GM19468 (cell line): Measurements from ENCODE around the gene CTXND2.

Experiments
- ATAC-seq: cut with Tn5 transposase; IDR thresholded peaks from one replicate; pipeline ENCODE4 v1.9.1; 2021; ENCODE audit warnings: mild to moderate bottlenecking, moderate library complexity, moderate number of reproducible peaks; ENCODE audit not compliant: unreplicated experiment; ENCODE audit errors: extremely low read depth

Gene CTXND2

DNA sequence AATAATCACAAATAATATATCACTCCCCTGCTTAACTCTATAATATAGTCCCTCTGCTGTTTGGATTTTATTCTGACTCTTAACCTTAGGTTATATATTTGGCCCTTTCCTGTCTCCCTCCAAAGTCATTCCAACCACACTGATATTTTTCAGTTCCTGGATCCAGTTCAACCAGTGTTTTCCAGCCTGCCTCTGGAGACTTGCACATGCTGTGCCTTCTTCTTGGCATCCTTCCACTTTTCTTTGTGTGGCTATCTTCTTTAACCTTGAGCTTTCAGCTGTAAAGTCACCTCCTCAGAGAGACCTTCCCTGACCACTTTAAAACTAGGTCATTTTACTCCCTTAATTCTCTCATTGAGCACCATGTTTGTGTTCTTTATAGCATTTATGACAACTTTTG, 68.3 kb downstream of the CTXND2 start:
- no peak for ATAC-seq

DNA sequence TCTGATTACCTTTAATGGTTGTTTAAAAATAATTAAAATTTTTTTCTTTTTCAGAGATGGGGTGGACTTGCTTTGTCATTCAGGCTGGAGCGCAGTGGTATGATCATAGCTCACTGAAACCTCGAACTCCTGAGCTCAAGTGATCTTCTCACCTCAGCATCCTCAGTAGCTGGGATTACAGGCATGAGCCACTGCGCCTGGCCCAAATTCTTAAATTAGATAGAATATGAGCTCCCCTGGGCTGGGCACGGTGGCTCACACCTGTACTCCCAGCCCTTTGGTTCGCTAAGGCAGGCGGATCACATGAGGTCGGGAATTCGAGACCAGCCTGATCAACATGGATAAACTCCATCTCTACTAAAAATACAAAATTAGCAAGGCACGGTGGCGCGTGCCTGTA, 70.7 kb downstream of the CTXND2 start:
- no peak for ATAC-seq

DNA sequence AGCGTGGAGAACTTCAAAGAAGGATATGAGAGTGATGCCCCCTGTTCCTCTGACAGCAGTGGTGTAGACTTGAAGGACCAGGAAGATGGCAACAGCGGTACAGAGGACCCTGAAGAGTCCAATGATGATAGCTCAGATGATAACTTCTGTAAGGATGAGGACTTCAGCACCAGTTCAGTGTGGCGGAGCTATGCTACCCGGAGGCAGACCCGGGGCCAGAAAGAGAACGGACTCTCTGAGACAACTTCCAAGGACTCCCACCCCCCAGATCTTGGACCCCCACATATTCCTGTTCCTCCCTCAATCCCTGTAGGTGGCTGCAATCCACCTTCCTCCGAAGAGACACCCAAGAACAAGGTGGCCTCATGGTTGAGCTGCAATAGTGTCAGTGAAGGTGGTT, 73.7 kb downstream of the CTXND2 start:
- no peak for ATAC-seq

DNA sequence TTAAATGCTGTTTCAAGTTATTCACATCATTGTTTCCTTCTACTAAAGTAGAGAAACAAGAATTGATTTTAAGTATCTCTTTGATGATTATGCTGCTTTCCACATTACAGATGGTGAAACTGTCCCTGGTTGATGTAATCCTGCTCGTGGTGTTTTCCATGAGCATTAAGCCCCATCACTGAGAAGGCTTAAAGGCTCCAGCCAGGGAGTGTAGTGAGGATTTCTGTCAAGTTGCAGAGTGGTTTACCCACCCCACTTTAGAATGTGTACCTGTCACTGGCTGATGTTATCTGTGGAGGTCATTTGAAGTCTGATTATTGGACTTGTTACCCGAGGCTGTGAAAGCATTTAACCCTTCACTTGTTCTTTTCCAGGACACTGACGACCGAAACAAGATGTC, 74.8 kb downstream of the CTXND2 start:
- ATAC-seq, result no peak
